NB4 (cell line): ENCODE results near the gene GSS.

Source experiments
- MAX ChIP-seq: IDR thresholded peaks from 2 replicates; pipeline ENCODE4 v1.6.1; 2011; ENCODE audit warnings: low read depth, low read length
- POLR2A ChIP-seq: IDR thresholded peaks from 2 replicates; pipeline ENCODE4 v1.6.1; 2011; ENCODE audit warnings: mild to moderate bottlenecking; ENCODE audit not compliant: insufficient read length; ENCODE audit errors: extremely low read depth

- no peak for TF ChIP-seq POLR2A
- no peak for TF ChIP-seq MAX
These were observed 51.4 kb downstream of the GSS start for GRCh38 chr20:34904202-34904621.
